ENCODE data around the gene RNASE8.

The RNASE8 gene

GRCh38 chr14:21018286-21018685 lies 39.3 kb upstream of the RNASE8 start:
- DNase-seq (ENCODE audit: low spot score), result no peak
- TF ChIP-seq CTCF (IDR thresholded peaks at IDR 0.05; ENCODE audit: extremely low read depth, missing control alignments), result no peak

GRCh38 chr14:21018781-21019180 lies 38.8 kb upstream of the RNASE8 start:
- no peak for DNase-seq (ENCODE audit: low spot score)
- no peak for TF ChIP-seq CTCF (IDR thresholded peaks at IDR 0.05; ENCODE audit: extremely low read depth, missing control alignments)

GRCh38 chr14:21019366-21019765 lies 38.3 kb upstream of the RNASE8 start:
- no peak for TF ChIP-seq CTCF (IDR thresholded peaks at IDR 0.05; ENCODE audit: extremely low read depth, missing control alignments)
- DNase-seq (ENCODE audit: low spot score), result no peak

- no peak for TF ChIP-seq CTCF (IDR thresholded peaks at IDR 0.05; ENCODE audit: extremely low read depth, missing control alignments)
- no peak for DNase-seq (ENCODE audit: low spot score)
Observed at GRCh38 chr14:21020977-21021545, 36.6 kb upstream of the RNASE8 start.

- DNase-seq (ENCODE audit: low spot score), result no peak
- TF ChIP-seq CTCF (IDR thresholded peaks at IDR 0.05; ENCODE audit: extremely low read depth, missing control alignments), result no peak
Observed at GRCh38 chr14:21022686-21023085, 34.9 kb upstream of the RNASE8 start.

- no peak for TF ChIP-seq CTCF (IDR thresholded peaks at IDR 0.05; ENCODE audit: extremely low read depth, missing control alignments)
Observed at GRCh38 chr14:21023174-21023573, 34.4 kb upstream of the RNASE8 start.

GRCh38 chr14:21023817-21024584 lies 33.6 kb upstream of the RNASE8 start:
- no peak for TF ChIP-seq CTCF (IDR thresholded peaks at IDR 0.05; ENCODE audit: extremely low read depth, missing control alignments)
- DNase-seq (ENCODE audit: low spot score), result no peak

More at GRCh38 chr14:21023174-21023573, 34.4 kb upstream of the RNASE8 start:
- no peak for DNase-seq (ENCODE audit: low spot score)
